Measurements from ENCODE around the gene HIPK2. TPM values are rescaled to one million over a fixed set of nuclear protein-coding genes. Genes with fewer than 3 reads are reported as not detected.

The HIPK2 gene
- total RNA-seq, 1 donor from 2014 or later, result 89.1 TPM

- no peak for TF ChIP-seq CTCF (conservative IDR thresholded peaks at IDR 0.05)
- DNase-seq (ENCODE audit: extremely low spot score, unreplicated experiment), result no peak
- no peaks in the 10 kb centered on the region for H3K36me3 Mint-ChIP-seq
- no peak overlapping the region for H3K4me3 Mint-ChIP-seq
- H3K27me3 Mint-ChIP-seq, result peaks cover 7% of the 10 kb centered on the region
- H3K4me1 Mint-ChIP-seq (ENCODE audit: unreplicated experiment), result peaks cover 14% of the 10 kb centered on the region
- no peaks in the 10 kb centered on the region for H3K9me3 Mint-ChIP-seq
- H3K27ac Mint-ChIP-seq, result no peak overlapping the region
Observed at GRCh38 chr7:139783647-139784385, 6.0 kb upstream of the HIPK2 start.

GRCh38 chr7:139782932-139783331 lies 5.1 kb upstream of the HIPK2 start:
- peaks cover 7% of the 10 kb centered on the region for H3K27me3 Mint-ChIP-seq

GRCh38 chr7:139777133-139777891 lies 486 bp downstream of the HIPK2 start:
- Mint-ChIP-seq H3K4me1 (ENCODE audit: unreplicated experiment) (peaks cover 48% of the 10 kb centered on the region), H3K36me3 (peaks cover 8% of the 10 kb centered on the region), H3K27me3 (peaks cover 7% of the 10 kb centered on the region), H3K9me3 (no peaks in the 10 kb centered on the region), H3K4me3 (peak overlapping the region; percentile 99), H3K27ac (peak overlapping the region; percentile 96)
- no peak for TF ChIP-seq CTCF (conservative IDR thresholded peaks at IDR 0.05)
- DNase-seq (ENCODE audit: extremely low spot score, unreplicated experiment), result peak; percentile 73

More at GRCh38 chr7:139782932-139783331, 5.1 kb upstream of the HIPK2 start:
- no peaks in the 10 kb centered on the region for H3K36me3 Mint-ChIP-seq
- no peak for TF ChIP-seq CTCF (conservative IDR thresholded peaks at IDR 0.05)
- H3K4me1 Mint-ChIP-seq (ENCODE audit: unreplicated experiment), result peaks cover 14% of the 10 kb centered on the region
- no peak overlapping the region for H3K4me3 Mint-ChIP-seq
- no peak overlapping the region for H3K27ac Mint-ChIP-seq
- no peaks in the 10 kb centered on the region for H3K9me3 Mint-ChIP-seq
- DNase-seq (ENCODE audit: extremely low spot score, unreplicated experiment), result no peak

GRCh38 chr7:139776486-139777132 lies 1.2 kb downstream of the HIPK2 start:
- H3K4me3 Mint-ChIP-seq, result peak overlapping the region; percentile 99
- no peak for TF ChIP-seq CTCF (conservative IDR thresholded peaks at IDR 0.05)
- DNase-seq (ENCODE audit: extremely low spot score, unreplicated experiment), result no peak

GRCh38 chr7:139775829-139776266 lies 1.9 kb downstream of the HIPK2 start:
- Mint-ChIP-seq H3K27ac (peak overlapping the region; percentile 96), H3K4me1 (ENCODE audit: unreplicated experiment) (peaks cover 57% of the 10 kb centered on the region), H3K36me3 (peaks cover 8% of the 10 kb centered on the region), H3K4me3 (peak overlapping the region; percentile 99), H3K27me3 (peaks cover 7% of the 10 kb centered on the region), H3K9me3 (no peaks in the 10 kb centered on the region)
- TF ChIP-seq CTCF (conservative IDR thresholded peaks at IDR 0.05), result peak; percentile 81
- no peak for DNase-seq (ENCODE audit: extremely low spot score, unreplicated experiment)

More at GRCh38 chr7:139776486-139777132, 1.2 kb downstream of the HIPK2 start:
- peaks cover 54% of the 10 kb centered on the region for H3K4me1 Mint-ChIP-seq (ENCODE audit: unreplicated experiment)
- peaks cover 8% of the 10 kb centered on the region for H3K36me3 Mint-ChIP-seq
- H3K9me3 Mint-ChIP-seq, result no peaks in the 10 kb centered on the region
- H3K27ac Mint-ChIP-seq, result peak overlapping the region; percentile 96
- H3K27me3 Mint-ChIP-seq, result peaks cover 7% of the 10 kb centered on the region
